HG02642 (cell line): Measurements from ENCODE around the gene ARL14EPL.

ENCODE experiments used
- ATAC-seq: cut with Tn5 transposase; IDR thresholded peaks from one replicate; pipeline ENCODE4 v1.9.1; 2021; ENCODE audit warnings: mild to moderate bottlenecking; ENCODE audit not compliant: unreplicated experiment, poor library complexity

ARL14EPL gene

GRCh38 chr5:116032094-116032517 lies at the start of gene ARL14EPL:
ARL14EPL (plus strand) TSS chr5:116032472; CDS start chr5:116051466, 18,994 bp downstream.
- peak; percentile 68 for ATAC-seq

- ATAC-seq, result no peak
Measured at GRCh38 chr5:115983519-115983918, 48.8 kb upstream of the ARL14EPL start.

GRCh38 chr5:115985802-115986757 lies 46.2 kb upstream of the ARL14EPL start:
- ATAC-seq, result no peak

- ATAC-seq, result no peak
Measured at GRCh38 chr5:115988002-115988401, 44.3 kb upstream of the ARL14EPL start.

GRCh38 chr5:115992848-115993350 lies 39.4 kb upstream of the ARL14EPL start:
- no peak for ATAC-seq

GRCh38 chr5:115995351-115995750 lies 36.9 kb upstream of the ARL14EPL start:
- ATAC-seq, result no peak

- ATAC-seq, result no peak
Measured at GRCh38 chr5:116002116-116002906, 30.0 kb upstream of the ARL14EPL start.

GRCh38 chr5:116004248-116004647 lies 28.0 kb upstream of the ARL14EPL start:
- ATAC-seq, result no peak

GRCh38 chr5:116009806-116010205 lies 22.5 kb upstream of the ARL14EPL start:
- ATAC-seq, result no peak

GRCh38 chr5:116011046-116011445 lies 21.2 kb upstream of the ARL14EPL start:
- ATAC-seq, result no peak

GRCh38 chr5:116013207-116013785 lies 19.0 kb upstream of the ARL14EPL start:
- no peak for ATAC-seq

- no peak for ATAC-seq
Measured at GRCh38 chr5:116013936-116014335, 18.3 kb upstream of the ARL14EPL start.

GRCh38 chr5:116023619-116024018 lies 8.7 kb upstream of the ARL14EPL start:
- ATAC-seq, result no peak

GRCh38 chr5:116025866-116026265 lies 6.4 kb upstream of the ARL14EPL start:
- ATAC-seq, result no peak

GRCh38 chr5:116032991-116033390 lies 719 bp downstream of the ARL14EPL start:
- no peak for ATAC-seq

GRCh38 chr5:116035123-116035522 lies 2.9 kb downstream of the ARL14EPL start:
- ATAC-seq, result no peak

- no peak for ATAC-seq
Measured at GRCh38 chr5:116037236-116037822, 5.1 kb downstream of the ARL14EPL start.

GRCh38 chr5:116038817-116039216 lies 6.5 kb downstream of the ARL14EPL start:
- ATAC-seq, result peak; percentile 81

GRCh38 chr5:116042375-116042774 lies 10.1 kb downstream of the ARL14EPL start:
- ATAC-seq, result no peak

GRCh38 chr5:116044073-116044472 lies 11.8 kb downstream of the ARL14EPL start:
- no peak for ATAC-seq
